ENCODE results near the gene CYP4A22.
"Not testable (repeated sequence)": the region's sequence is repeated elsewhere in the genome, so short reads cannot be mapped to it uniquely, and the experiment has no call there.

The CYP4A22 gene, protein sequence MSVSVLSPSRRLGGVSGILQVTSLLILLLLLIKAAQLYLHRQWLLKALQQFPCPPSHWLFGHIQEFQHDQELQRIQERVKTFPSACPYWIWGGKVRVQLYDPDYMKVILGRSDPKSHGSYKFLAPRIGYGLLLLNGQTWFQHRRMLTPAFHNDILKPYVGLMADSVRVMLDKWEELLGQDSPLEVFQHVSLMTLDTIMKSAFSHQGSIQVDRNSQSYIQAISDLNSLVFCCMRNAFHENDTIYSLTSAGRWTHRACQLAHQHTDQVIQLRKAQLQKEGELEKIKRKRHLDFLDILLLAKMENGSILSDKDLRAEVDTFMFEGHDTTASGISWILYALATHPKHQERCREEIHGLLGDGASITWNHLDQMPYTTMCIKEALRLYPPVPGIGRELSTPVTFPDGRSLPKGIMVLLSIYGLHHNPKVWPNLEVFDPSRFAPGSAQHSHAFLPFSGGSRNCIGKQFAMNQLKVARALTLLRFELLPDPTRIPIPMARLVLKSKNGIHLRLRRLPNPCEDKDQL

DNA sequence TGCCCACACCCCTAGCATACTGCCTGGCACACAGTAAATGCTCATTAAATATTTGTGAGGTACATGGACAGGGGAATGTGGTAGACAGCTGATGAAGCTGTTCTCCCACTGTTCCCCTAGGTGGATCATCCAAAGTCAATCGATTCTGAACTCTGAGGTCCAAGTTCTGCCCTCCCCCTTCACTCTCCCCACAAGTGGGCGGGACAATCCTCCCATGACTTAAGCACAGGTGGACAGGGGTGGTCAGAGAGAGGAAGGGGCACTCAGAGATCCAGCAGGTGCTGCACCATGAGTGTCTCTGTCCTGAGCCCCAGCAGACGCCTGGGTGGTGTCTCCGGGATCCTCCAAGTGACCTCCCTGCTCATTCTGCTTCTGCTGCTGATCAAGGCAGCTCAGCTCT is at the start of gene CYP4A22:
Gene CYP4A22, plus strand, starts transcription at position 244 of the 400 bp plus-strand sequence. Its CDS starts 45 bp downstream, at position 289.
- Histone ChIP-seq H3K36me3 (ENCODE audit: control insufficient read depth in 2 of 2, insufficient read depth in 1 of 2, low read length in 2 of 2) (no peaks in the 10 kb centered on the region), H3K4me3 (ENCODE audit: low read depth, low read length) (no peak within 1 kb of the TSS), H3K4me1 (ENCODE audit: control insufficient read depth, insufficient read depth, low read length) (no peaks in the 10 kb centered on the region), H3K9me3 (ENCODE audit: control insufficient read depth, insufficient read depth, low read depth, low read length) (no peaks in the 10 kb centered on the region), H3K27ac (ENCODE audit: extremely low read depth, low read depth, low read length) (no peak within 1 kb of the TSS)
- POLR2A ChIA-PET = no interaction called here
- CTCF ChIA-PET = interaction anchor here (0.6 kb wide), 1 partner anchor 38 kb away, joined by 3 read pairs; no protein-coding TSS in a partner anchor
- TF ChIP-seq, protein P1, sequence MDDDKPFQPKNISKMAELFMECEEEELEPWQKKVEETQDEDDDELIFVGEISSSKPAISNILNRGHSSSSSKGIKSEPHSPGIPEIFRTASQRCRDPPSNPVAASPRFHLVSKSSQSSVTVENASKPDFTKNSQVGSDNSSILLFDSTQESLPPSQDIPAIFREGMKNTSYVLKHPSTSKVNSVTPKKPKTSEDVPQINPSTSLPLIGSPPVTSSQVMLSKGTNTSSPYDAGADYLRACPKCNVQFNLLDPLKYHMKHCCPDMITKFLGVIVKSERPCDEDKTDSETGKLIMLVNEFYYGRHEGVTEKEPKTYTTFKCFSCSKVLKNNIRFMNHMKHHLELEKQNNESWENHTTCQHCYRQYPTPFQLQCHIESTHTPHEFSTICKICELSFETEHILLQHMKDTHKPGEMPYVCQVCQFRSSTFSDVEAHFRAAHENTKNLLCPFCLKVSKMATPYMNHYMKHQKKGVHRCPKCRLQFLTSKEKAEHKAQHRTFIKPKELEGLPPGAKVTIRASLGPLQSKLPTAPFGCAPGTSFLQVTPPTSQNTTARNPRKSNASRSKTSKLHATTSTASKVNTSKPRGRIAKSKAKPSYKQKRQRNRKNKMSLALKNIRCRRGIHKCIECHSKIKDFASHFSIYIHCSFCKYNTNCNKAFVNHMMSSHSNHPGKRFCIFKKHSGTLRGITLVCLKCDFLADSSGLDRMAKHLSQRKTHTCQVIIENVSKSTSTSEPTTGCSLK (tag by site-specific recombination; IDR thresholded peaks at IDR 0.05) = no peak
- TF ChIP-seq ZNF121 (tag by site-specific recombination; IDR thresholded peaks at IDR 0.05) (no peak), ZNF830 (tag by site-specific recombination; IDR thresholded peaks at IDR 0.05; ENCODE audit: low read depth) (no peak), ZNF501 (tag by site-specific recombination; IDR thresholded peaks at IDR 0.05) (no peak), ZNF274 (IDR thresholded peaks at IDR 0.05; ENCODE audit: low read length) (no peak), ZNF274 (tag by site-specific recombination; IDR thresholded peaks at IDR 0.05; ENCODE audit: borderline replicate concordance) (no peak), ZFP37 (tag by site-specific recombination; IDR thresholded peaks at IDR 0.05) (no peak), ZNF426 (tag by site-specific recombination; IDR thresholded peaks at IDR 0.05) (no peak), ZNF140 (tag by site-specific recombination; IDR thresholded peaks at IDR 0.05) (no peak), MZF1 (tag by site-specific recombination; IDR thresholded peaks at IDR 0.05; ENCODE audit: borderline replicate concordance) (no peak)
- TF ChIP-seq, protein P2, sequence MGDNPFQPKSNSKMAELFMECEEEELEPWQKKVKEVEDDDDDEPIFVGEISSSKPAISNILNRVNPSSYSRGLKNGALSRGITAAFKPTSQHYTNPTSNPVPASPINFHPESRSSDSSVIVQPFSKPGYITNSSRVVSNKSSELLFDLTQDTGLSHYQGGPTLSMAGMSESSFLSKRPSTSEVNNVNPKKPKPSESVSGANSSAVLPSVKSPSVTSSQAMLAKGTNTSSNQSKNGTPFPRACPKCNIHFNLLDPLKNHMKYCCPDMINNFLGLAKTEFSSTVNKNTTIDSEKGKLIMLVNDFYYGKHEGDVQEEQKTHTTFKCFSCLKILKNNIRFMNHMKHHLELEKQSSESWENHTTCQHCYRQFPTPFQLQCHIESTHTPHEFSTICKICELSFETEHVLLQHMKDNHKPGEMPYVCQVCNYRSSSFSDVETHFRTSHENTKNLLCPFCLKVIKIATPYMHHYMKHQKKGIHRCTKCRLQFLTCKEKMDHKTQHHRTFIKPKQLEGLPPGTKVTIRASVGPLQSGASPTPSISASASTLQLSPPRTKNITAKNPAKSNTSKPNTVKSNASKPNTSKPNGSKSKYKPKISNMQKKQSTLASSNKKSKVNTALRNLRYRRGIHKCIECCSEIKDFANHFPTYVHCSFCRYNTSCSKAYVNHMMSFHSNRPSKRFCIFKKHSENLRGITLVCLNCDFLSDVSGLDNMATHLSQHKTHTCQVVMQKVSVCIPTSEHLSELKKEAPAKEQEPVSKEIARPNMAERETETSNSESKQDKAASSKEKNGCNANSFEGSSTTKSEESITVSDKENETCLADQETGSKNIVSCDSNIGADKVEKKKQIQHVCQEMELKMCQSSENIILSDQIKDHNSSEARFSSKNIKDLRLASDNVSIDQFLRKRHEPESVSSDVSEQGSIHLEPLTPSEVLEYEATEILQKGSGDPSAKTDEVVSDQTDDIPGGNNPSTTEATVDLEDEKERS (tag by site-specific recombination; IDR thresholded peaks at IDR 0.05) = no peak
- TF ChIP-seq, protein P3, sequence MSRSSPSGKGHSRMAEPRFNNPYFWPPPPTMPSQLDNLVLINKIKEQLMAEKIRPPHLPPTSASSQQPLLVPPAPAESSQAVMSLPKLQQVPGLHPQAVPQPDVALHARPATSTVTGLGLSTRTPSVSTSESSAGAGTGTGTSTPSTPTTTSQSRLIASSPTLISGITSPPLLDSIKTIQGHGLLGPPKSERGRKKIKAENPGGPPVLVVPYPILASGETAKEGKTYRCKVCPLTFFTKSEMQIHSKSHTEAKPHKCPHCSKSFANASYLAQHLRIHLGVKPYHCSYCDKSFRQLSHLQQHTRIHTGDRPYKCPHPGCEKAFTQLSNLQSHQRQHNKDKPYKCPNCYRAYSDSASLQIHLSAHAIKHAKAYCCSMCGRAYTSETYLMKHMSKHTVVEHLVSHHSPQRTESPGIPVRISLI (tag by site-specific recombination; IDR thresholded peaks at IDR 0.05) = no peak
- TF ChIP-seq, protein P4, sequence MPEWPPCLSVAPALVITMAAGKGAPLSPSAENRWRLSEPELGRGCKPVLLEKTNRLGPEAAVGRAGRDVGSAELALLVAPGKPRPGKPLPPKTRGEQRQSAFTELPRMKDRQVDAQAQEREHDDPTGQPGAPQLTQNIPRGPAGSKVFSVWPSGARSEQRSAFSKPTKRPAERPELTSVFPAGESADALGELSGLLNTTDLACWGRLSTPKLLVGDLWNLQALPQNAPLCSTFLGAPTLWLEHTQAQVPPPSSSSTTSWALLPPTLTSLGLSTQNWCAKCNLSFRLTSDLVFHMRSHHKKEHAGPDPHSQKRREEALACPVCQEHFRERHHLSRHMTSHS (tag by site-specific recombination; IDR thresholded peaks at IDR 0.05) = no peak

DNA sequence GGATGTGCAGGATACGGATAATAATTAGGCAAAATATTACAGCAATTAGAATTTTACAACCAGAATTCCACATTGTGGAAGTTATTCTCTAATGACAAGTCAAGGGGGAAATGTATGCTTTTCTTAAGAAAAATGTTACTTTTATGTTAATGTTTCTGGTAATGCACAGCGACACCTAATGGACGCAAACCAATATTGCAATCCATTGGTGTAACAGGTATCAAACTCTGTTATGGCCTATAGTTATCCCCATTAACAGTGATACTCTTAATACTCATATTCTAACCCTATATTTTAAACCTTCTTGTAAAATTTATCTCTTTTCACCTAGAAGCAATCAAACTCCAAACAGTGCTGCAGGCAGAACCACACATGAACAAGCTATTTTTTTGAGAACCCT is 47.9 kb upstream of the CYP4A22 start:
- H3K36me3 ChIP-seq (ENCODE audit: control insufficient read depth in 2 of 2, insufficient read depth in 1 of 2, low read length in 2 of 2); H3K4me1 ChIP-seq (ENCODE audit: control insufficient read depth, insufficient read depth, low read length); H3K9me3 ChIP-seq (ENCODE audit: control insufficient read depth, insufficient read depth, low read depth, low read length); H3K27ac ChIP-seq (ENCODE audit: extremely low read depth, low read depth, low read length); POLR2A ChIA-PET; H3K4me3 ChIP-seq (ENCODE audit: low read depth, low read length): not testable (repeated sequence)
- TF ChIP-seq SCRT2 (tag by site-specific recombination; IDR thresholded peaks at IDR 0.05) (peak; percentile 88), SCRT1 (tag by site-specific recombination; IDR thresholded peaks at IDR 0.05; ENCODE audit: borderline replicate concordance) (0 out of 2 replicates have a peak, but pooled peaks have one; percentile 56), ZNF654 (tag by site-specific recombination; IDR thresholded peaks at IDR 0.05; ENCODE audit: low read depth) (peak; percentile 60)
- CTCF ChIA-PET = interaction anchor here (0.7 to 0.9 kb wide), 3 partner anchors 26 to 334 kb away, joined by 3 read pairs; no protein-coding TSS in a partner anchor
